Right ventricle myocardium inferior (tissue), 1 donor: ENCODE measurements around the gene NUMB. TPM values are rescaled to one million over a fixed set of nuclear protein-coding genes. Genes with fewer than 3 reads are reported as not detected.

Experiments used
- ATAC-seq: fragments of 200-7000 bp; cut with Tn5 transposase; one replicate; pipeline ENCODE4 v1.9.1; 2020; ENCODE audit warnings: mild to moderate bottlenecking, moderate library complexity
- DNase-seq: peaks from one replicate; pipeline ENCODE4 v3.0.0; 2021; ENCODE audit errors: missing footprints
- intact Hi-C: fragments of 100-400 bp; cut with DNase I; formaldehyde crosslinking; loops from one replicate; pipeline ENCODE4 v1.11.0; 2022
- total RNA-seq: library from RNA; stranded (reverse); fragmentation: NEBNext Ultra II Directional; extraction: Animal tissue kit (Norgen Biotek cat#: 25700); gene quantifications from one replicate; pipeline ENCODE4 v1.2.1, GENCODE V29; 2021
- donor health status: DM: no; HTN: yes; CAD: no; lungs with severe emphysema.

The NUMB gene
- total RNA-seq, 1 donor from 2014 or later: 39.8 TPM

- intact Hi-C loops: no loop called here
- ATAC-seq: no peak
- DNase-seq: no peak
Observed at GRCh38 chr14:73258845-73259611, 199.3 kb downstream of the NUMB start.

GRCh38 chr14:73258076-73258475 lies 200.3 kb downstream of the NUMB start:
- intact Hi-C loops: no loop called here
- ATAC-seq (no peak), DNase-seq (no peak)

- intact Hi-C loops: no loop called here
- DNase-seq: no peak
- ATAC-seq: no peak
Observed at GRCh38 chr14:73255693-73256225, 202.6 kb downstream of the NUMB start.

GRCh38 chr14:73255005-73255400 lies 203.3 kb downstream of the NUMB start:
- intact Hi-C loops: no loop called here
- DNase-seq (no peak), ATAC-seq (no peak)

GRCh38 chr14:73254247-73255004 lies 203.9 kb downstream of the NUMB start:
- DNase-seq (no peak), ATAC-seq (no peak)
- intact Hi-C loops: no loop called here

- DNase-seq (no peak), ATAC-seq (no peak)
- intact Hi-C loops: no loop called here
Observed at GRCh38 chr14:73253721-73254120, 204.6 kb downstream of the NUMB start.

GRCh38 chr14:73253323-73253610 lies 205.1 kb downstream of the NUMB start:
- DNase-seq (no peak), ATAC-seq (no peak)
- intact Hi-C loops: no loop called here

GRCh38 chr14:73252491-73253322 lies 205.6 kb downstream of the NUMB start:
- ATAC-seq (no peak), DNase-seq (no peak)
- intact Hi-C loops: no loop called here

GRCh38 chr14:73251516-73252215 lies 206.7 kb downstream of the NUMB start:
- ATAC-seq (no peak), DNase-seq (no peak)
- intact Hi-C loops: no loop called here

- no peak for ATAC-seq
- no peak for DNase-seq
- intact Hi-C loops: no loop called here
Observed at GRCh38 chr14:73250781-73251500, 207.4 kb downstream of the NUMB start.

GRCh38 chr14:73250317-73250713 lies 208.0 kb downstream of the NUMB start:
- DNase-seq: no peak
- no peak for ATAC-seq
- intact Hi-C loops: no loop called here

GRCh38 chr14:73249564-73250316 lies 208.6 kb downstream of the NUMB start:
- no peak for DNase-seq
- intact Hi-C loops: no loop called here

GRCh38 chr14:73249108-73249507 lies 209.2 kb downstream of the NUMB start:
- ATAC-seq (no peak), DNase-seq (no peak)
- intact Hi-C loops: no loop called here

More at GRCh38 chr14:73249564-73250316, 208.6 kb downstream of the NUMB start:
- no peak for ATAC-seq

- DNase-seq: no peak
- intact Hi-C loops: no loop called here
- no peak for ATAC-seq
Observed at GRCh38 chr14:73248108-73248868, 210.1 kb downstream of the NUMB start.

GRCh38 chr14:73246387-73247150 lies 211.8 kb downstream of the NUMB start:
- ATAC-seq (no peak), DNase-seq (no peak)
- intact Hi-C loops: no loop called here
